HEK293T (cell line): Measurements from ENCODE around the gene MOGAT2.

ENCODE experiments used
- BHLHE40 ChIP-seq: fragments of 450-650 bp; IDR thresholded peaks from 2 replicates; pipeline ENCODE4 v1.6.1; 2016; ENCODE audit warnings: mild to moderate bottlenecking, moderate library complexity, borderline replicate concordance
- ELF4 ChIP-seq: fragments of 450-650 bp; IDR thresholded peaks from 2 replicates; pipeline ENCODE4 v1.6.1; 2017; ENCODE audit warnings: antibody characterized with exemption
- FOXA1 ChIP-seq: fragments of 450-650 bp; IDR thresholded peaks from 2 replicates; pipeline ENCODE4 v1.6.1; 2016; ENCODE audit warnings: mild to moderate bottlenecking
- NFRKB ChIP-seq: fragments of 450-650 bp; IDR thresholded peaks from 2 replicates; pipeline ENCODE4 v1.6.1; 2016; ENCODE audit warnings: mild to moderate bottlenecking, moderate library complexity

- TF ChIP-seq FOXA1, result no peak
- TF ChIP-seq ELF4, result no peak
- no peak for TF ChIP-seq NFRKB
- TF ChIP-seq BHLHE40, result no peak
Observed at GRCh38 chr11:75768909-75769771, 51.5 kb downstream of the MOGAT2 start.
